ENCODE measurements around the gene COX19. TPM values are rescaled to one million over a fixed set of nuclear protein-coding genes. Genes with fewer than 3 reads are reported as not detected.
A peak's percentile ranks its signal among the peaks of the same experiment; 100 is the strongest.

COX19 gene
- total and polyA plus RNA-seq, 2 of the 13 experiments (the other 11 are each of a cell fraction or from before 2014, with no cell fraction given), result 11.5 to 21.7 TPM

DNA sequence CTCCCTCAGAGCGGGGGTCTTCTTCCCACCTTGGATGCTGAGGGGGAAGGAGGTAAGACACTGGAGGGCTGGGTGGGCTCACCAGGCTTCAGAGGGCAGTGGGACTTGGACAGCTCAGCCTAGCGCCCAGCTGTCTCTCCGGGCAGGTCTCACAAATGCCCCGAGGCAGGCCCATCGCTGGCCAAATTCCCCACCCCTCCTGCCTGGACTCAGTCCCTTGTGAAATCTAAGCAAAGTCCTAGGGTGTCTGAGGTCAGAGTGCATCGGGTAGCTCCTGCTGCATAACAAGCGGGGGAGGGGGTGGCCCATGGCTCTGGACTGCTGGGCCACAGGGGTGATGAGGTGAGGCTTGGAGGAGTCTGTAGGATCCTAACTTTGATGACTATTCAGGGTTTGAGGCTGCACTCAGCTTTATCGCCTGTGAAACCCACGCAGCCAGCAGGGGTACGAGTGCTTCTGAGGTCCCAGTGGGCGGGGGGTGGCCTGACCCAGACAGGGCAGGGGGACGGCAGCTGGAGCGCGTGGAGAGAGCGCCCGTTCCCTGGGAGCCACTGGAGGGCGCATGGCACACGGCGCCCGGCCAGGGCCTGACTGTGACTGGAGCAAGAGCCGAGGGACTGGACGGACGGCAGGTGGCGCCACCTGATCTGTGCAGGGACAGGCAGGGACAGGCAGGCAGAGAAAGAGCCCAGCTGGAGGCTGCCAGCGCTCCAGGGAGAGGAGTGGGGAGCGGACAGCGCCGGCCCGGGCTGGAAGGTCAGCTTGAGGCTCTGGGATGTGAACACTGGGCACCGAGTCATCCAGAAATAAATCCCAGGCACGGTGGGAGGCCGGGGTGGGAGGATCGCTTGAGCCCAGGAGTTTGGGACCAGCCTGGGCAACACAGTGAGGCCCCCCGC is 17.6 kb upstream of the COX19 start (continued):
- TF ChIP-seq, protein P1, sequence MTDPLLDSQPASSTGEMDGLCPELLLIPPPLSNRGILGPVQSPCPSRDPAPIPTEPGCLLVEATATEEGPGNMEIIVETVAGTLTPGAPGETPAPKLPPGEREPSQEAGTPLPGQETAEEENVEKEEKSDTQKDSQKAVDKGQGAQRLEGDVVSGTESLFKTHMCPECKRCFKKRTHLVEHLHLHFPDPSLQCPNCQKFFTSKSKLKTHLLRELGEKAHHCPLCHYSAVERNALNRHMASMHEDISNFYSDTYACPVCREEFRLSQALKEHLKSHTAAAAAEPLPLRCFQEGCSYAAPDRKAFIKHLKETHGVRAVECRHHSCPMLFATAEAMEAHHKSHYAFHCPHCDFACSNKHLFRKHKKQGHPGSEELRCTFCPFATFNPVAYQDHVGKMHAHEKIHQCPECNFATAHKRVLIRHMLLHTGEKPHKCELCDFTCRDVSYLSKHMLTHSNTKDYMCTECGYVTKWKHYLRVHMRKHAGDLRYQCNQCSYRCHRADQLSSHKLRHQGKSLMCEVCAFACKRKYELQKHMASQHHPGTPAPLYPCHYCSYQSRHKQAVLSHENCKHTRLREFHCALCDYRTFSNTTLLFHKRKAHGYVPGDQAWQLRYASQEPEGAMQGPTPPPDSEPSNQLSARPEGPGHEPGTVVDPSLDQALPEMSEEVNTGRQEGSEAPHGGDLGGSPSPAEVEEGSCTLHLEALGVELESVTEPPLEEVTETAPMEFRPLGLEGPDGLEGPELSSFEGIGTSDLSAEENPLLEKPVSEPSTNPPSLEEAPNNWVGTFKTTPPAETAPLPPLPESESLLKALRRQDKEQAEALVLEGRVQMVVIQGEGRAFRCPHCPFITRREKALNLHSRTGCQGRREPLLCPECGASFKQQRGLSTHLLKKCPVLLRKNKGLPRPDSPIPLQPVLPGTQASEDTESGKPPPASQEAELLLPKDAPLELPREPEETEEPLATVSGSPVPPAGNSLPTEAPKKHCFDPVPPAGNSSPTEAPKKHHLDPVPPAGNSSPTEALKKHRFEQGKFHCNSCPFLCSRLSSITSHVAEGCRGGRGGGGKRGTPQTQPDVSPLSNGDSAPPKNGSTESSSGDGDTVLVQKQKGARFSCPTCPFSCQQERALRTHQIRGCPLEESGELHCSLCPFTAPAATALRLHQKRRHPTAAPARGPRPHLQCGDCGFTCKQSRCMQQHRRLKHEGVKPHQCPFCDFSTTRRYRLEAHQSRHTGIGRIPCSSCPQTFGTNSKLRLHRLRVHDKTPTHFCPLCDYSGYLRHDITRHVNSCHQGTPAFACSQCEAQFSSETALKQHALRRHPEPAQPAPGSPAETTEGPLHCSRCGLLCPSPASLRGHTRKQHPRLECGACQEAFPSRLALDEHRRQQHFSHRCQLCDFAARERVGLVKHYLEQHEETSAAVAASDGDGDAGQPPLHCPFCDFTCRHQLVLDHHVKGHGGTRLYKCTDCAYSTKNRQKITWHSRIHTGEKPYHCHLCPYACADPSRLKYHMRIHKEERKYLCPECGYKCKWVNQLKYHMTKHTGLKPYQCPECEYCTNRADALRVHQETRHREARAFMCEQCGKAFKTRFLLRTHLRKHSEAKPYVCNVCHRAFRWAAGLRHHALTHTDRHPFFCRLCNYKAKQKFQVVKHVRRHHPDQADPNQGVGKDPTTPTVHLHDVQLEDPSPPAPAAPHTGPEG (CRISPR knock-in tag; IDR thresholded peaks at IDR 0.05), result 0 out of 2 replicates have a peak, but pooled peaks have one; percentile 53
- TF ChIP-seq ZBED4 (CRISPR knock-in tag; IDR thresholded peaks at IDR 0.05; ENCODE audit: borderline replicate concordance) (peak; percentile 94), MAFK (conservative IDR thresholded peaks at IDR 0.05 in 1 of 2, IDR thresholded peaks at IDR 0.05 in 1 of 2; ENCODE audit: low read length in 2 of 2) (no peak), FOXA1 (IDR thresholded peaks at IDR 0.05) (no peak), FOXA1 (CRISPR knock-in tag; IDR thresholded peaks at IDR 0.05) (peak; percentile 1; the same call in 1 of the 2 replicates), NAIF1 (CRISPR knock-in tag; IDR thresholded peaks at IDR 0.05; ENCODE audit: borderline replicate concordance) (no peak), SYNCRIP (IDR thresholded peaks at IDR 0.05; ENCODE audit: insufficient read depth, low read depth, low read length) (no peak), RXRB (CRISPR knock-in tag; IDR thresholded peaks at IDR 0.05; ENCODE audit: borderline replicate concordance) (peak; percentile 81), CBX2 (IDR thresholded peaks at IDR 0.05; ENCODE audit: low read depth, low read length) (no peak), CBX2 (CRISPR knock-in tag; IDR thresholded peaks at IDR 0.05; ENCODE audit: low read depth) (no peak), ZNF382 (CRISPR knock-in tag; IDR thresholded peaks at IDR 0.05; ENCODE audit: borderline replicate concordance) (no peak), ZNF557 (CRISPR knock-in tag; IDR thresholded peaks at IDR 0.05) (no peak), MAZ (IDR thresholded peaks at IDR 0.05; ENCODE audit: borderline replicate concordance, low read depth, low read length) (peak; percentile 42; the same call in 1 of the 2 replicates), MAZ (CRISPR knock-in tag; IDR thresholded peaks at IDR 0.05; ENCODE audit: low read depth) (peak; percentile 93), STAG1 (CRISPR knock-in tag; IDR thresholded peaks at IDR 0.05) (peak; percentile 99), ZNF234 (CRISPR knock-in tag; conservative IDR thresholded peaks at IDR 0.05) (peak; percentile 72; the same call in 1 of the 2 replicates), FOSL1 (CRISPR knock-in tag; IDR thresholded peaks at IDR 0.05; ENCODE audit: borderline replicate concordance) (no peak), KLF13 (CRISPR knock-in tag; IDR thresholded peaks at IDR 0.05) (no peak; the same call in 1 of the 2 replicates), TCF7L2 (IDR thresholded peaks at IDR 0.05; ENCODE audit: low read depth, low read length) (no peak)
- TF ChIP-seq, protein P2, sequence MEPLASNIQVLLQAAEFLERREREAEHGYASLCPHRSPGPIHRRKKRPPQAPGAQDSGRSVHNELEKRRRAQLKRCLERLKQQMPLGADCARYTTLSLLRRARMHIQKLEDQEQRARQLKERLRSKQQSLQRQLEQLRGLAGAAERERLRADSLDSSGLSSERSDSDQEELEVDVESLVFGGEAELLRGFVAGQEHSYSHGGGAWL (CRISPR knock-in tag; IDR thresholded peaks at IDR 0.05), result no peak; the same call in 1 of the 2 replicates
